Fibroblast of lung (primary cell): Measurements from ENCODE around the gene ATXN1.

Experiments
- CTCF ChIP-seq, 2 donors: IDR thresholded peaks in 1 of 2; conservative IDR thresholded peaks in 1 of 2; 1 replicate in 1 of 2; 2 replicates in 1 of 2; pipeline ENCODE4 v1.5.1; 2011 to 2012; ENCODE audit warnings: low read length in 2 of 2, control low read depth in 1 of 2, inconsistent platforms in 1 of 2, low read depth in 1 of 2, mild to moderate bottlenecking in 1 of 2
- EZH2 ChIP-seq: IDR thresholded peaks from 2 replicates; pipeline ENCODE4 v1.5.1; 2012; ENCODE audit warnings: low read length, control low read depth, mild to moderate bottlenecking; ENCODE audit errors: missing control alignments

- TF ChIP-seq CTCF (conservative IDR thresholded peaks at IDR 0.05 in 1 of 2, IDR thresholded peaks at IDR 0.05 in 1 of 2; ENCODE audit: low read depth in 1 of 2, low read length in 2 of 2) (no peak), EZH2 (no peak)
These were observed 409 bp upstream of the ATXN1 start for GRCh38 chr6:16761471-16762267.
